Epithelial cell of prostate (primary cell): Measurements from ENCODE around the gene TCHHL1.

Experiments
- DNase-seq: peaks from one replicate; pipeline ENCODE4 v3.0.0-alpha.2; 2011; ENCODE audit warnings: low read depth, low spot score
- H3K27ac ChIP-seq: fragments of 450-650 bp; 2 replicates; pipeline ENCODE4 v1.5.1; 2017; ENCODE audit warnings: mild to moderate bottlenecking

TCHHL1 gene

DNA sequence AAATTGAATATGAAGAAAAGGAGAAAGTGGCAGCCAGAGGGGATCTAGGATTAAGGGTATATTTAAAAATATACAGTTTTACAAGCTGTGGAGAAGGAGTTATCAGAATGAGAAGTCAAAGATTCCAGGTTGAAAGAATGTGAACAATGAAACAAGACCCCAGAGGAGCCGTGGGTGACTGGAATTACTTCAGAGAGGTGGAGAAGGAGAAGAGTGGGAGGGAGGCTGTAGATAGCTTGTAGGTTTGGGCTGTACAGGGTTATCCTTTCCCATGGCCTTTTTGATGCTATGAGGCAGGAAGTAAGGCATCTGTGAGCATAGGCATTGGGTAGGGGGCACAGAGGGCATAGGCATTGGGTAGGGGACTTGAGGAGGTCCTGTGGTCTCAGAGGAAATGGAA lies 46.8 kb downstream of the TCHHL1 start:
- no peak overlapping the region for H3K27ac ChIP-seq
- DNase-seq, result no peak

DNA sequence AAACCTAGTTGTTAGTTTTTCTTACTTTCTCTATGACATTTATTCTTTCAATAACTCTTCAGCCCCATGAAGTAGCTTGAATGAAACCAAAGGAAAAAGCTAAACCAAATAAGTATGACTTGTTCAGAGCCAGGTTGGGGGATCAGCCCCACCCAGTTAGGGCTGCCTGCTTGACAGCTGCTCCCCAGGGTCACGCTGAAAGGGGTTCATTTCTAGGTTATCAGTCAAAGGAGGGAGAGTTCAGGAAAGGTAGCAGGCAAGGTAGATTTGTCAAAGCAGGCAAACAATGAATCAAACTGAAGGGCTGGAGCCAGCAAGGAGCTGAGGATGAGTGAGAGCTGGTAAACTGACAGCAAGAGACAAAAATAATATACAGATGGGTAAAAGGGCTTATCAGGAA lies 49.0 kb downstream of the TCHHL1 start:
- H3K27ac ChIP-seq, result no peak overlapping the region

DNA sequence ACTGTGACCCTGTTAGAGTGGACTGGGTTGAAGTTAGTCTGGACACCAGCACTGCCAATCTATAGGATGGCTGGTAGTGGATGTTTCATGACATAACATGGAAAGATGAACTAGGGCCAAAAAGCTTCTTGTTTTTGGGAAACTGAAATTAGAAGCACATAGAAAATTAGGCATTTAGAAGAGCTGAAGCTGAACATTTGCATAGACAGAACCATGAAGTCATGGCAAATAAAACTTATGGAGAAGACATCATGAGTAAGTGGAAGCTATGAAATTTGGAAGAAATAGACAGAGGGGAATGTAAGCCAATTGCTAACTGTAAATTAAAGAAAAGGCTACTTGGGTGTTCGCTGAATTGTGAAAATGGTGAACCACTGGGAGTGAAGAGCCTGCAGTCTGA lies 49.4 kb downstream of the TCHHL1 start:
- DNase-seq, result no peak
- no peak overlapping the region for H3K27ac ChIP-seq

More for the DNA sequence above, 49.0 kb downstream of the TCHHL1 start:
- no peak for DNase-seq

DNA sequence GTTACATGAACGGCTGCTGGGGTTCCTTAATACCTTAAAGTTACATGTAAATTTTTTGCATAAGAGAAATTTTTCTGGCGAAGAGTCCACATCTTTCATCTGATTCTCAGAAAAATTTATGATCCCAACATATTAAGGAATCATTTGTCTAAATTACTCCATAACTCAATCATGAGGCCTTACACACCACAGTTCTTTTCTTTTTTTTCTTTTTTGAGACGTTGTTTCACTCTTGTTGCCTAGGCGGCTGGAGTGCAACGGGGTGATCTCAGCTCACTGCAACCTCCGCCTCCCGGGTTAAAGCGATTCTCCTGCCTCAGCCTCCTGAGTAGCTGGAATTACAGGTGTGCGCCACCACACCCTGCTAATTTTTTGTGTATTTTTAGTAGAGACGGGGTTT lies 50.0 kb downstream of the TCHHL1 start:
- no peak overlapping the region for H3K27ac ChIP-seq
- DNase-seq, result no peak

DNA sequence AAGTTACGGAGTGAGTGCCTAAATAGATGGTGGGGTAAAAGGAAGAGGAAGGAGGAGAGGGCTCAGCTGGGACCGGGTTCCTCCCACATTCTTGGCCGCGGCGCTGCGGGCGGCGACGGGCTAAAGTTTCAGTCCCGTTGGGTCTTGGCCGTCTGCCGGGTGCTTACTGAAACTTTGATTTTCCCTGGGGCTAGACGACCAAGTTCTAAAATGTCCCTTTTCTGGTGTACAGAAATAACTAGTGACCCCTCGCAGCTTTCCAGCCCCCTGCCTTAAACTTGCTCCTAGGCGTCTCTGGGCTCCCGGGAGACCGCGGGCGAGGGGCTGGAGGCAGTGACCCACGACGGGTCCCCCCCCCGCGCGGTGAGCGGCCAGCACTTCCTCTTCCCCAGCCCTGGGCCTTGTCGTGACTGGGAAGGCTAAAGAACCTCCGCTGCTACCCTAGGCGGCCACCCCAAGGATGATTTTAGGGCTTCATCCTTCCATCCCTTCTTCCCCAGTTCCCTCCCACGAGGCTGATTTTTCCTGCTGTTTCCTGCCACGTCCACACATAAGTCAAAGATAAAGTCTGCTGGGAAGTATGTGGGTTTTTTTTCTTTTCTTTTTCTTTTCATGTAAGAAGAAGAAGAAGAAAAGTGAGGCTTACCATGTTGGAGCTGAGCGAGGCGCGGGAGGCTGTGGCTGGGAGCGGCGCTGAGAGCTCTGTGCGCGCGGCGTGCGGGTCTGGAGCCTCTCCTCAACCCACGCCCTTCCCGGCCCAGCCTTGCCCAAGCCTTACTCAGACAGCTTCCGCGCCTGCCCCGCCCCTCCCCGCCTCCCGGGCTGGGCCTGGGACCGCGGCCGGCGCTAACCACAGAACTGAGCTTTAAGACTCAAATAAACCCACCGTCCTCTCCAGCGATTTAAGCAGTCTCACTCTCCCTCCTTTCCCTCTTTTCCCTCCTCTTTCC lies 52.3 kb downstream of the TCHHL1 start, which contains the start of gene S100A11:
Gene S100A11, minus strand, starts transcription at position 738 of the 950 bp plus-strand sequence. Its CDS starts 89 bp downstream, at position 649.
- no peak for DNase-seq
- H3K27ac ChIP-seq, result peak within 1 kb of the TSS; percentile 99

DNA sequence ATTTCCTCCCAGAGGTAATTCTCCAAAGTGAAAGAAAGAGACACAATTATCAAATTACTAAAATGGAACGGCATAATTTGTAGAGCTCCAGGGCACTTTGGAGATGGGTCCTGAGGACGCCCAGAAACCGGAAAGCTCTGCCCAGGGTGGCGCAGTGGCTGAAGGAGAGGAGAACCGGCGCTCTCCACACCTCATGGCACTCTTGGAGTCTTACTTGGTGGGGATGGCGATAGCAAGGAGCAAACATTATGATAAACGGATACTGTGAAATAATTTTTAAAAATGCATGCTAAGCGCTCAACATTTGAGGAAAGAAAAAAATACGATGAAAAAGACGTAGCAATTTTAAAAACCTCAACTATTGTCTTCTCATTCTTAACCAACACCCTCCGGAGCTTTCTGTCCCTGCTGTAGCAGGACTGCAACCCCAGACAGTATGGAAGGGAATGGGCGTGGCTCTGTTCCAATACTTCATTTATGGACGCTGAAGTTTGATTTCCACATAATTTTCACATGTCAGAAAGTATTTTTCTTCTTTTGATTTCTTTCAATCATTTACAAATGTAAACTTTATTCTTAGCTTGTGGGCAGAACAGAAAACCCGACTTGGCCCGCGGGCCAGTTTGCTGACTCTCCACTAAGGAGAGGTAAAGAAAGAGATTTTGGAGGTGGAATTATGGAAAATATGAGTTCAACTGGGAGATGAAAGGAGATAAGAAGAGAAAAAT lies 53.2 kb downstream of the TCHHL1 start:
- DNase-seq, result no peak
- H3K27ac ChIP-seq, result peak overlapping the region; percentile 99

DNA sequence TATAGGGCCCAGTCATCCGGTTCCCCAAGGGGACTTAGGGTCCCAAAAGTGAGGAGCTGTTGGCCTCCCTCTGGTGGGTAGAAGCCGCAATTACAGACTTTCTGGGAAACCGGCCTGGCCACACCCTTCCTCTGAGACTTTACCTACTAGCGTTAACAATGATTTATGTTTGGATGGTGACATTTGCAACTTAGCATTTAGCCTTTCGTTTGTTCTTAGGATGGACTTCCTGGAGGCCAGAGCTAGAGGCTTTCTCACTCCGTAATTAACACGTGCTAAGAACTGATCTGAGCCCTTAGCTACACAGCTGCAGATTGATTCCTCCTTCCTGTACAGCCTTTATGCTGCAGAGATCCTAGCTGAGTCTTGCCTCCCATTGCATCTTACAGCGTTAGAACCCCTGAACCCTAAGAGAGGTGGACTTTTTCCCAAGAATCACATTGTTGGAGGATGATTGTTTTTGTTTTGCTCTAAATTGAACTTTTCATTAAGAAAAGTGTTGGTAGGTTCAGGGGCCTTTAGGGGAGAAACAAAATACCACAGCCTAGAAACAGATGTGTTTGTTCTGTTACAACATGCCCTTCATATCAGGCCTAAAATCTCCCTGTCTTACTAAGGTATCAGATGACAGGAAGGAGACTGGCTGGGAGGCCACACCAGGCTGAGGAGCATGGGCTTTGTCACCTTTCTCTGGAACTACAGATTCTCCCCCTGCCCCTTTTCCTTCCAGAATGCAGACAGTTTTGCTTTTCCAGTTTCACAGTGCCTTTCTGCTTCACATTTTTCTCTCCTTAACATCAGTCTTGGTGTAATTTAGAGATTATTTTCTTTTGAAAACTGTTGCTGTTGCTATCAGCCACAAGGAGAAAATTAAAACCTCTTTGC lies 54.0 kb downstream of the TCHHL1 start:
- peak overlapping the region; percentile 99 for H3K27ac ChIP-seq
- no peak for DNase-seq

DNA sequence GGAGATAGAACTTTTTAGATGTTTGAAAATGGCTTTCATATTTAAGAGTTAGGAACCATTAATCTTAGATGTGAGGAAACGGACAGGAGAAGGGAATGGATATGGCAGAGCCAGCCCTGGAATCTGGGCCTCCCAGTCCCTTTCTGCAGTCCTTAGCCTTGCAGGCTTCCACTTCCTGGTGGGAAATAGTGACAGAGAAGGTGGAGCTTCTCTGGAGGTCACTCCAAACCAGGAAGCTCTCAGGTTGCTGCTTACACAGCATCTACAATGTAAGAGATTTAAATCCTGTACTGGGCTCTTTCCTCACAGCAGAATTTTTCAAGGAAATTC lies 54.6 kb downstream of the TCHHL1 start:
- peak overlapping the region; percentile 99 for H3K27ac ChIP-seq
- DNase-seq, result no peak
